OCI-LY1 (cell line): Measurements from ENCODE around the gene HAUS7.

Experiments used
- H2AFZ ChIP-seq: fragments of 200-600 bp; sonication (generic), shearing (Covaris generic); 2 replicates; pipeline ENCODE4 v1.6.0; 2014; ENCODE audit warnings: antibody characterized with exemption, mild to moderate bottlenecking, low read length
- H3F3A ChIP-seq: fragments of 200-600 bp; sonication (generic), shearing (Covaris generic); 2 replicates; pipeline ENCODE4 v1.6.0; 2014; ENCODE audit warnings: mild to moderate bottlenecking, antibody characterized with exemption, low read length, moderate library complexity; ENCODE audit not compliant: insufficient read depth
- H3K27ac ChIP-seq: fragments of 200-600 bp; sonication (generic); 2 replicates; pipeline ENCODE4 v1.5.1; 2014; ENCODE audit warnings: low read length, mixed run types, mild to moderate bottlenecking, low read depth; ENCODE audit not compliant: poor library complexity, severe bottlenecking
- H3K27me3 ChIP-seq: fragments of 200-600 bp; sonication (generic); 2 replicates; pipeline ENCODE4 v1.6.0; 2014; ENCODE audit warnings: antibody characterized with exemption, mild to moderate bottlenecking, low read length, moderate library complexity; ENCODE audit not compliant: insufficient read depth
- H3K36me3 ChIP-seq: fragments of 200-600 bp; sonication (generic); 2 replicates; pipeline ENCODE4 v1.6.1; 2014; ENCODE audit warnings: mild to moderate bottlenecking, antibody characterized with exemption, low read length, moderate library complexity, mixed read lengths; ENCODE audit not compliant: insufficient read depth
- H3K4me1 ChIP-seq: fragments of 200-600 bp; sonication (generic); 2 replicates; pipeline ENCODE4 v1.5.1; 2014; ENCODE audit warnings: mild to moderate bottlenecking, low read length, moderate library complexity; ENCODE audit not compliant: insufficient read depth, severe bottlenecking
- H3K4me2 ChIP-seq: fragments of 200-600 bp; sonication (generic), shearing (Covaris generic); 2 replicates; pipeline ENCODE4 v1.6.1; 2014; ENCODE audit warnings: low read length
- H3K4me3 ChIP-seq: fragments of 200-600 bp; sonication (generic); 2 replicates; pipeline ENCODE4 v1.5.1; 2014; ENCODE audit warnings: low read length, low read depth, mild to moderate bottlenecking, mixed read lengths; ENCODE audit not compliant: poor library complexity, severe bottlenecking
- H3K79me2 ChIP-seq: fragments of 200-600 bp; shearing (Covaris generic); 2 replicates; pipeline ENCODE4 v1.6.1; 2016; ENCODE audit warnings: mixed run types, low read length, mixed read lengths; ENCODE audit not compliant: insufficient read depth
- H3K9ac ChIP-seq: fragments of 200-600 bp; sonication (generic), shearing (Covaris generic); 2 replicates; pipeline ENCODE4 v1.6.1; 2014; ENCODE audit warnings: mild to moderate bottlenecking, low read length, mixed read lengths
- H3K9me2 ChIP-seq: fragments of 200-600 bp; sonication (generic), shearing (Covaris generic); 2 replicates; pipeline ENCODE4 v1.6.1; 2014; ENCODE audit warnings: low read depth, mild to moderate bottlenecking, low read length, mixed read lengths
- H3K9me3 ChIP-seq: fragments of 200-600 bp; shearing (Covaris generic); 2 replicates; pipeline ENCODE4 v1.6.1; 2014; ENCODE audit warnings: low read length, mixed read lengths
- H4K20me1 ChIP-seq: fragments of 200-600 bp; sonication (generic), shearing (Covaris generic); 2 replicates; pipeline ENCODE4 v1.6.0; 2016; ENCODE audit warnings: mild to moderate bottlenecking, low read length; ENCODE audit not compliant: insufficient read depth
- EZH2 ChIP-seq: fragments of 200-600 bp; sonication (generic), shearing (Covaris generic); IDR thresholded peaks from 2 replicates; pipeline ENCODE4 v1.8.0; 2017; ENCODE audit warnings: borderline replicate concordance, mixed run types, mild to moderate bottlenecking, antibody characterized with exemption, low read length, moderate library complexity, mixed read lengths
- TF ChIP-seq, protein P1 (sequence below): fragments of 200-600 bp; sonication (generic), shearing (Covaris generic); IDR thresholded peaks from 2 replicates; pipeline ENCODE4 v1.5.1; 2017; ENCODE audit warnings: mild to moderate bottlenecking, antibody characterized with exemption, low read length, moderate library complexity, mixed read lengths

Gene HAUS7

DNA sequence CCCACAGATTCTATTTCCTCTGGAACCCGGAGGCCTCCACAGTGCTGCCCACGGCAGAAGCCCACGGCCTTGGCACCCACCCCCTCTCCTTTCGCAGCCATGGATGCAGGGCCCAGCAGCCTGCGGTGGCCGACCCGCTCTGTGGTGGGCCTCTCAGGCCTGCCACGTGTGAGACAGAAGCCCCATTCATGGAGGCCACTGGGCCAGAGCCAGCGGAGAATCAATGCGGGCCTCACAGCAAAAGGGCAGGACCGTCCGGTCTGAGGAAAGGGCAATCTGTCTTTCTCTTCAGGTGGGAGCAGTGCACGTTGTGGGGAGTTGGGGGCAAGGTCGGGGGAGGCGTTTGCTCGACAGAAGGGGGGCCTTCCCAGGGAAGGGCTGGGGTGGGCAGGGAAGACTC lies 8.4 kb upstream of the HAUS7 start:
- H4K20me1 ChIP-seq = no peaks in the 10 kb centered on the region
- no peaks in the 10 kb centered on the region for H3K36me3 ChIP-seq
- no peaks in the 10 kb centered on the region for H3K9me3 ChIP-seq
- no peaks in the 10 kb centered on the region for H3F3A ChIP-seq
- no peaks in the 10 kb centered on the region for H3K27me3 ChIP-seq
- H3K4me1 ChIP-seq = peaks cover 11% of the 10 kb centered on the region
- no peak overlapping the region for H3K27ac ChIP-seq
- no peak overlapping the region for H3K9ac ChIP-seq
- H3K4me2 ChIP-seq = no peak overlapping the region
- H3K79me2 ChIP-seq = no peaks in the 10 kb centered on the region
- H3K9me2 ChIP-seq = no peaks in the 10 kb centered on the region
- no peak overlapping the region for H3K4me3 ChIP-seq
- H2AFZ ChIP-seq = no peak overlapping the region
- TF ChIP-seq, protein P1, sequence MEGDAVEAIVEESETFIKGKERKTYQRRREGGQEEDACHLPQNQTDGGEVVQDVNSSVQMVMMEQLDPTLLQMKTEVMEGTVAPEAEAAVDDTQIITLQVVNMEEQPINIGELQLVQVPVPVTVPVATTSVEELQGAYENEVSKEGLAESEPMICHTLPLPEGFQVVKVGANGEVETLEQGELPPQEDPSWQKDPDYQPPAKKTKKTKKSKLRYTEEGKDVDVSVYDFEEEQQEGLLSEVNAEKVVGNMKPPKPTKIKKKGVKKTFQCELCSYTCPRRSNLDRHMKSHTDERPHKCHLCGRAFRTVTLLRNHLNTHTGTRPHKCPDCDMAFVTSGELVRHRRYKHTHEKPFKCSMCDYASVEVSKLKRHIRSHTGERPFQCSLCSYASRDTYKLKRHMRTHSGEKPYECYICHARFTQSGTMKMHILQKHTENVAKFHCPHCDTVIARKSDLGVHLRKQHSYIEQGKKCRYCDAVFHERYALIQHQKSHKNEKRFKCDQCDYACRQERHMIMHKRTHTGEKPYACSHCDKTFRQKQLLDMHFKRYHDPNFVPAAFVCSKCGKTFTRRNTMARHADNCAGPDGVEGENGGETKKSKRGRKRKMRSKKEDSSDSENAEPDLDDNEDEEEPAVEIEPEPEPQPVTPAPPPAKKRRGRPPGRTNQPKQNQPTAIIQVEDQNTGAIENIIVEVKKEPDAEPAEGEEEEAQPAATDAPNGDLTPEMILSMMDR = no peak
- no peak for TF ChIP-seq EZH2

DNA sequence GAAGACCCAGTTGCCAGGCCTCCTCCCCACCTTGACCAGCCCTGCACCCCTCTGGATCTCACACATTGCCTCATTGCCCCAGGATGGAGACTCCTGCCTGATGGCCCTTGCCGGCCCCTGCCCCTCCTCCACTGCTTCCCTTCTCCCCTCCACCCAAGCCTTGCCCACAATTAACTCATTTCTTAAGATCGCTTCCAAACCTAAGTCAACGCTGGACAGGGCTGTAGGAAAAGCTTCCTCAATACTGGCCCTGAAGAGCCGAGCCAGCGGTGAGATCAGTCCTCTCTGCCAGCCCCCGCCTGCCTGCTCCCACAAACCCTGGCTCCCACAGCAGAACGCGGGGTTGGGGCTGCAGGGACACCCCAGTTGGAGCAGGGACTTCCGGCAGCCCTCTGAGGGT lies 7.5 kb upstream of the HAUS7 start:
- no peaks in the 10 kb centered on the region for H3K9me3 ChIP-seq

DNA sequence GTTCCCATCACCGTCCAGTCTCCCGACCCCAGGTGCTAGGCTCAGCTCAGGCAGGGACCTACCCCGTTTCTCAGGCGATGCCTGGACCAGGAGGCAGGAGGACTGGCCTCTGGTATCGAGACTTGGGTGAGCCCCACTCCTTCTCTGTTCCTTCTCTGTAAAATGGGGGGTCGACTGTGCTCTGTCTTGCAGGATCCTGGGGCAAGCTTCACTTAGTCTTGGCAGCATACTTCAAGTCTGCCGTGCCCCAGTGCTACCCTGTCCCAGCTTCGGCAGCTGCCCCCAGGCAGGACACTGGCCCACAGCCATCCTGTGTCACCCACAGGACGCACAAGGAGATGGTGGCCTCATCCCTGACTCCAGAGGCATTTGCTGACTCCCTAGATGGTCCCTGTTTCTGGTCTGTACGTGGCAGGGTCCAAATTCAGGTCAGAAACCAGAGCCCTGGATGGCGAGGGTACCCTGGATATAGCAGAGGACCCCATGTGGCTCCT lies 7.0 kb upstream of the HAUS7 start:
- Histone ChIP-seq H3K9ac (no peak overlapping the region), H4K20me1 (no peaks in the 10 kb centered on the region), H3K9me2 (no peaks in the 10 kb centered on the region), H3K4me2 (no peak overlapping the region), H3K4me1 (peaks cover 11% of the 10 kb centered on the region), H3K27ac (no peak overlapping the region), H3K36me3 (no peaks in the 10 kb centered on the region), H3F3A (no peaks in the 10 kb centered on the region), H3K79me2 (no peaks in the 10 kb centered on the region), H3K9me3 (no peaks in the 10 kb centered on the region), H3K27me3 (no peaks in the 10 kb centered on the region), H3K4me3 (no peak overlapping the region), H2AFZ (no peak overlapping the region)
- no peak for TF ChIP-seq EZH2
- TF ChIP-seq, protein P1 = no peak

More for the DNA sequence above, 7.5 kb upstream of the HAUS7 start:
- H3K4me2 ChIP-seq = no peak overlapping the region
- TF ChIP-seq, protein P1 = no peak
- TF ChIP-seq EZH2 = no peak
- peaks cover 11% of the 10 kb centered on the region for H3K4me1 ChIP-seq
- no peaks in the 10 kb centered on the region for H3F3A ChIP-seq
- no peak overlapping the region for H2AFZ ChIP-seq
- H3K36me3 ChIP-seq = no peaks in the 10 kb centered on the region
- H3K4me3 ChIP-seq = no peak overlapping the region
- no peak overlapping the region for H3K9ac ChIP-seq
- no peaks in the 10 kb centered on the region for H4K20me1 ChIP-seq
- H3K27ac ChIP-seq = no peak overlapping the region
- no peaks in the 10 kb centered on the region for H3K27me3 ChIP-seq
- no peaks in the 10 kb centered on the region for H3K9me2 ChIP-seq
- no peaks in the 10 kb centered on the region for H3K79me2 ChIP-seq
